HG03521 (cell line): Measurements from ENCODE around the gene EEFSEC.

Source experiments
- ATAC-seq: cut with Tn5 transposase; IDR thresholded peaks from one replicate; pipeline ENCODE4 v1.9.1; 2021; ENCODE audit warnings: mild to moderate bottlenecking, moderate library complexity; ENCODE audit not compliant: unreplicated experiment

Gene EEFSEC

DNA sequence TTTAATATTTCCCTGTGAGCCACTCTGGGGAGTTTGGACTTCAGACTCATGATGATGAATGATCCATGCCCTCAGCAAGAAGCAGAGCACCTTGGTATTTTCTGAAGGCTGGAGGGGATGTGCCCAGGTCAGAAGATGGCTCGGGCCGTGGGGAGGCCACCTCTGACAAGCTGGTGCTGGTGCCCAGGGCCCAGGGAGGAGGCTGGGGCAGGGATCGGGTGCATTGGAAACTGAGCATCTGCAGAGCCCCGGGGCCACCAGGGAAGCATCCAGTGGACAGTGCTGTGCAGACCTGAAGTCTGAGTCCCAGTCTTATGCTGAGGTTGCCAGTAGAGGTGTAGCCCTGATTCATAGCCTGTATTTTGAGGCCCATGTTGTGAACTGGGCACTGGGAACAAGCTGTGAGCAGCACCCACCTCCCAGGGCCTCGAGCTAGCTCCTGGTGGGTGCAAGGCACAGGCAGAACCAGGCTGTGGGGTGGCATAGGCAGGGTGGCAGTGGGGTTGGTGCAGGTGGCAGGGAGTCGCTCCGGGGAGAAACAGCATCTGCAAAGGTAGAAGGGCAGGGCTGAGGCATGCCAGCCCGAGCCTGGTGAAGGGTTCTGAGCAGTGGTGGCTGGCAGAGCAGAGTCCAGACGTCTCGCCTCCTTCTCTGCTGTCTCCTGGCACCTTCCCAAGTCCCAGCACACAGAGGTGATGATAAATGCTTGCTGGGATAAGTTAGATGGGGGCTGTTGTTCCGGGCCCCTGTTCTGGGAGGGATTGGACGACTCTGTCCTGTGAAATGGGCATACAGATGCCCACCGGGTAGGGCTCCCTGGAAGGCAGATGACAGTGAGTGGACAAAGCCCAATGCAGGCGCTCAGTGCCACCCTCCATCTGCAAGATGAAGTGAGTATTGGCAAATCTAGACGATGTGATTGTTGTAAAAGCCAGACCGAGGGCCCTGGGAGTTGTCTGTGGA is 302.8 kb downstream of the EEFSEC start:
- ATAC-seq = no peak

DNA sequence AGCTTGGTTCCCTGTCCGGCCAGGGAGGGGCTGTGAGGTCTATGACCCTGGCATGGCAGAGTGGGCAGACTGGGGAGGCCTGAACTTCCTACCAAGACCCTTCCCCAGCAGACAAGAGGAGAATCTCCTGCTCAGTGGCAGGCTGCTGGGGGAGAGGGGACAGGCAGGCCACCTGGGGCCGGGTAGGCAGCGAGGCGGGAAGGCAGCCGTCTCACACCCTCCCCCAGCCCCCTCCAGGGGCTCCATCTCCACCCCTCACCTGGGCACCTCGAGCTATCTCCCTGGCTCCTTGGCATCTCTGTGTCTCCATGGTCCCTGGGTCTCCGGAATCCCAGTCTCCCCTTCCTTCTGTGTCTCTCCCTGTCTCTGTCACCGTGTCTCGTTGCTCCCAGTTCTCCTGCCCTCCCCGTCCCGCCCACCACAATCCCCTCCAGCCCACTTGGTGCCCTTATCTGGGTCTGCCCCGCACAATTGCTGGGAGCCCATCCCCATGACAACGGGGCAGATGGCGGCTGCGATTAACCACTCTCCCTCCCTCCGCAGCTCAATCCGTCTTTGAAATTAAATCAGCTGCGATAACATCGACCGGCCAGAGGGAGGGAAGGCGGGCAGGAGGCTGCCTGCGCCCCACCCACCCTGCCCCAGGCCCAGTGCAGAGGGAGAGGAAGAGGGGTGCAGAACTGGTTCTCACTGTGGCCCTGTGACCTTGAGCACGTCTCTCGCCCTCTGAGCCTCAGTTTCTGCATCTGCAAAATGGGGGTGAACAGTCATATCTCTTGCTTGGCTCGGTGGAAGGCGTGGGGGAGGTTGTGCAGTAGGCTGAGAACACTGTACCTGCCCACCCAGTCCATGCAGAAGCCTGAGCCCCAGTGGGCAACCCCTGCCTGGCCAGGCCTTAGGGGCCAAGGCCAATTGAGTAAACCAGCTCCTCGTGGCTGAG is 303.8 kb downstream of the EEFSEC start:
- ATAC-seq = no peak

DNA sequence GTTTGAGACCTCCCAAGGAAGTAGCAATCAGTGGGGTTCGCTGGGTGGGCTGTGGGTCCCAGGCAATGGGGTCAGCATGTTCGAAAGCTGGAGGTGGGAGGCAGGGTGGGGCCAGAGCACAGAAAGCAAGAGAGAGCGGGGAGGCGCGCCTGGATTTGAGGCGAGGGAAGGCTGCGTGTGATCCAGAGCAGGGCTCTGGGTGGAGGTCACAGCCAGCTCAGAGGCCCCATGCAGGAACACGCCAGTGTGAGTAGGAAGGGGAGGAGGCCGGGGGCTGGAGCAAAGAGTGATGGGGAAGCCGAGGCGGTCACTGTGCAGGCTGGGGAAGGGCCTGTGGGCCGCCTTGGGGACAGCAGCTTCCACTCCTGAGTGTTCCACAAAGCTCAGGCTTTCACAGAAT is 304.7 kb downstream of the EEFSEC start:
- no peak for ATAC-seq
